GM18505 (cell line): Measurements from ENCODE around the gene IGLL5.
A peak's percentile ranks its signal among the peaks of the same experiment; 100 is the strongest.

Experiments used
- ATAC-seq: cut with Tn5 transposase; IDR thresholded peaks from one replicate; pipeline ENCODE4 v1.9.1; 2021; ENCODE audit not compliant: unreplicated experiment
- POLR2A ChIP-seq: IDR thresholded peaks from 4 replicates; pipeline ENCODE4 v1.6.1; 2011; ENCODE audit warnings: borderline replicate concordance; ENCODE audit not compliant: insufficient read depth, insufficient read length; ENCODE audit errors: extremely low read depth

The IGLL5 gene

GRCh38 chr22:22924369-22925145 is 36.9 kb downstream of the IGLL5 start:
- no peak for ATAC-seq
- TF ChIP-seq POLR2A: no peak

DNA sequence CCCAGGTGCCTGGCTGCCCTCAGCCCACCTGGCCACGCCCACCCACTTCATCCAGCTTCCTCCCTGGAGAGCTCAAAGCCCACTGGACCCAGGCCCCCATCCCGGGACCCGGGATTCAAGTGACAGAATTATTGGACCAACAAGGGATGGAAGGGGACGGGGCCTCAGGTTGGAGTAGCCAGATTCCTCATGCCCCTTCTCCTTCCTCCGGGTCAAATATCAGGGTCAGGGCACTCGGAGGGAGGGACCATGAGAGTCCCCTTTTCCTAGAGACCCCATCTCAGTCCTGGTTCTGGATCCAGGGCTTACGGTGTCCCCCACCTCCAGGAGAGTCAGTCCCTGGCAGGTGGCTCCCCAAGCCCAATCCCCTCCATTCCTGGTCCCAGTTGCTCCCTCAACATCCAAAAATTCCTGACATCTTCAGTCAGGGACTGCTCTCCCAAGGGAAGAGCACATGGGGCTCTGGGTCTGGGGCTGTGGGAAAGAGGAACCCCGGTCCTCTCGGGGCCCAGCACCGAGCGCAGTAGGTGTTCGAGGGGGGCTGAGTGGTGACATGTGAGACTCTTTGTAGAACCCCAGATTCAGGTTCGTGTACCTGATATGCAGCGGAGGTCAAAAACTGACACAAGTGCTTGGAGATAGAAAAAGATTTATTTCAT is 37.7 kb downstream of the IGLL5 start:
- ATAC-seq: no peak
- TF ChIP-seq POLR2A: no peak

GRCh38 chr22:22925805-22926369 is 38.3 kb downstream of the IGLL5 start:
- ATAC-seq: no peak
- no peak for TF ChIP-seq POLR2A

DNA sequence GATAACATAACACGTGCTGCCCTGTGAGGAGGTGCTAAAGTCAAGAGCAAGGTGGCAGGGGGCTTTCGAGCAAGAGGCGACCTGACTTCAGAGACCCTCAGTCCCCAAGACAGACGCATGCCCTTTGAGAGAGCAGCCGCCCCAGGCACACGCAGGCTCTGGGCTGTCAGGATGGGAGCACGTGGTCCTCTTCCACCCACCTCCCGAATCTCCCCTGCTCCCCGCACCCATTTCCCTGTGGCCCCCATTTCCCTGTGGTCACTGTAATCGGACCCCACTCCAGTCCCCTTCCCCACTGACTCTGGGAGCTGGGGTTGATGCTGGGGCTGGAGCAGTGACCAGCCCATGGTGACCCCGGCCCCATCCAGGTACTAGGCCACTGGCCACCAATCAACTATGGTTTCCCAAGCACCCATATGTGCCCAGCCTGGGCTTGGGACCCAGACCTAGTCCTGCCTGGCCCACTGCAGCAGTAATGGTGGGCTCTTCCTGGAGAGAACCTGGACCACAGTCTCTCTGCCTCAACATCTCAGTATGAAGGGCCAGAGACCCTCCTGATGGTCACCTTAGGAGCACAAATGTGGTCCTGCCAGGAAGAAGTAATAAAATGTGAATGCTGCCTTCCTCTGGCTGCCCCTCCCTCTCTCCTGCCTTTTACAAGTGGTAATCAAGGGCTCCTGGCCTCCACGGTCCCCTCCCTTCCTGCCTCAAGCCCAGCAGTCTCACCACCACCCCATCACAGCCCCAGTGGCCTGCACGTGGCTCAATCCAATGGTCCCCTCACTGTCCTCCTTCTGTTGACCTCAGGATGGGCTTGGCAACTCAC is 39.0 kb downstream of the IGLL5 start:
- no peak for ATAC-seq
- no peak for TF ChIP-seq POLR2A

GRCh38 chr22:22927196-22927887 is 39.7 kb downstream of the IGLL5 start:
- no peak for ATAC-seq
- TF ChIP-seq POLR2A: no peak

GRCh38 chr22:22927888-22928665 is 40.5 kb downstream of the IGLL5 start:
- ATAC-seq: no peak
- no peak for TF ChIP-seq POLR2A

- peak; percentile 55 for TF ChIP-seq POLR2A
- peak; percentile 77 for ATAC-seq
Measured at GRCh38 chr22:22928666-22929380, 41.2 kb downstream of the IGLL5 start.

DNA sequence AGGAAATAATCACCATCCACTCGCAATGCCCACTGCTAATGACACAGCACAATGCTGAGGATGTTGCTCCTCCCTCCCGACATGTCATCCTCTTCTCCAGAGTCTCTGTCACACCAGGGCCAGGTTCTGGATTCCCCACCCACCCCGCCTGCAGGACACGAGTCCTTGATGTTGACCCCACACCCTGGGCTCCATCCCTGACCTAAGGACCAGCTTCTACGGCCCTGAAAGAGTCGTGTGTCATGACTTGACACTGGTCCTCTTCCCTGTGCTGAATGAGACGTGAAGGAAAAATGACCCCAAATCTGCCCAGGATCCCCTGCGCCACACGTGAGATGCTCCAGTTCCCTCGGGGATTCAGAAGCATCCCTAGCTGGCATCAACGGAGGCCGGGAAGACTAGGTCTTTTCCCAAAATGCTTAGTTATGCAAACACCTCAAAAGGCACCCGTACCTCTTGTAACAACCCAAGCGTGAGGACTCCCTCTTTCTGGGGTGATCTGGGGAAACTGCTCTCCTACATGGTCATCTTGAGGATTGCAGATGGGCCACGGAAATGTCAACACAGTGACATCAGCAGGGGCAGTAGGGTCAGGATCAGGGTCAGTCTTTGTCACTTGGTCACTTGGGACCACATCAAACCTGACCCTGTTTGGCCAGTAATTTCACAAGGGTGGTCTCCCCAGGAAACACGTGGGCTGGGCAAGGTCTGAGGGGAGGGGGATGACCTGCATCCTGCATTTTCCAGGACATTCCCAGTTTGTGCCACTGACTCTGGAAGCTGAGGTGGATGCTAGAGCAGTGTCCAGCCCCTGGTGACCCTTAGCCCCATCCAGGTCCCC is 42.0 kb downstream of the IGLL5 start:
- TF ChIP-seq POLR2A: no peak
- ATAC-seq: no peak

GRCh38 chr22:22930222-22930497 is 42.5 kb downstream of the IGLL5 start:
- no peak for ATAC-seq
- TF ChIP-seq POLR2A: no peak

- TF ChIP-seq POLR2A: no peak
- ATAC-seq: no peak
Measured at GRCh38 chr22:22930571-22931556, 43.2 kb downstream of the IGLL5 start.
